ENCODE measurements around the gene ZNF91.
"Not testable (repeated sequence)": the region's sequence is repeated elsewhere in the genome, so short reads cannot be mapped to it uniquely, and the experiment has no call there.

- not testable (repeated sequence) for TF ChIP-seq CTCF (IDR thresholded peaks at IDR 0.05; ENCODE audit: insufficient read depth, low read depth, low read length); EZH2 (IDR thresholded peaks at IDR 0.05; ENCODE audit: insufficient read depth, low read length)
These were observed 449 bp upstream of the ZNF91 start for GRCh38 chr19:23395722-23396117.
